Esophagus squamous epithelium (tissue), 4 donors: ENCODE results near the gene CACNB1.

Source experiments
- POLR2A ChIP-seq, 4 donors: fragments of 450-650 bp; IDR thresholded peaks; one replicate each; pipeline ENCODE4 v1.6.1; 2017; ENCODE audit warnings: antibody characterized with exemption in 4 of 4, mild to moderate bottlenecking in 4 of 4, moderate library complexity in 3 of 4
- TF ChIP-seq, protein P1 (sequence below), 6 experiments: fragments of 450-650 bp in 4 of 6; fragments of 200-600 bp in 2 of 6; sonication (generic) in 2 of 6; IDR thresholded peaks; one replicate each; pipeline ENCODE4 v1.5.1; 2016 to 2019; ENCODE audit warnings: antibody characterized with exemption in 6 of 6, mild to moderate bottlenecking in 4 of 6, moderate library complexity in 4 of 6

DNA sequence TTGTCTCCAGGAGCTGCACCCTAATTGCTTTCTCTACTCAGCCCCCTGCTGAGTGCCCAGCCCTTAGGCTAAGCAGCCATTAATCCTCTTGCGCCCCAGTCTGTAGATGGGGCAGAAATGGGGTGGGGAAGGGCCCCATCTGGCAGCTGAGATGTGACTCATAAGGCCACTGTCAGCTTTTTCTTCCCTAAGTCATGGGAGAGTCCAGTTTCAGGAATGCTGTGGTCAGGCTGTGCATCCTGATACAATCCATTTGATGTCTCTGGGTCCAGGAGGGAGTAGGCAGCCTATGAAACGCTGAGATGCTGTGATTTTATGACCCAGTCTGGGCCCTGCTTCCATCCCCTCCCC lies 58.3 kb downstream of the CACNB1 start:
- TF ChIP-seq, protein P1, sequence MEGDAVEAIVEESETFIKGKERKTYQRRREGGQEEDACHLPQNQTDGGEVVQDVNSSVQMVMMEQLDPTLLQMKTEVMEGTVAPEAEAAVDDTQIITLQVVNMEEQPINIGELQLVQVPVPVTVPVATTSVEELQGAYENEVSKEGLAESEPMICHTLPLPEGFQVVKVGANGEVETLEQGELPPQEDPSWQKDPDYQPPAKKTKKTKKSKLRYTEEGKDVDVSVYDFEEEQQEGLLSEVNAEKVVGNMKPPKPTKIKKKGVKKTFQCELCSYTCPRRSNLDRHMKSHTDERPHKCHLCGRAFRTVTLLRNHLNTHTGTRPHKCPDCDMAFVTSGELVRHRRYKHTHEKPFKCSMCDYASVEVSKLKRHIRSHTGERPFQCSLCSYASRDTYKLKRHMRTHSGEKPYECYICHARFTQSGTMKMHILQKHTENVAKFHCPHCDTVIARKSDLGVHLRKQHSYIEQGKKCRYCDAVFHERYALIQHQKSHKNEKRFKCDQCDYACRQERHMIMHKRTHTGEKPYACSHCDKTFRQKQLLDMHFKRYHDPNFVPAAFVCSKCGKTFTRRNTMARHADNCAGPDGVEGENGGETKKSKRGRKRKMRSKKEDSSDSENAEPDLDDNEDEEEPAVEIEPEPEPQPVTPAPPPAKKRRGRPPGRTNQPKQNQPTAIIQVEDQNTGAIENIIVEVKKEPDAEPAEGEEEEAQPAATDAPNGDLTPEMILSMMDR (IDR thresholded peaks at IDR 0.05), result no peak
- TF ChIP-seq POLR2A (IDR thresholded peaks at IDR 0.05), result no peak
